H1 (cell line): ENCODE measurements around the gene CNIH3. TPM values are rescaled to one million over a fixed set of nuclear protein-coding genes. Genes with fewer than 3 reads are reported as not detected.

Experiments
- CTCF ChIA-PET: fragments of 300-600 bp; sonication (Branson Sonifier 250); formaldehyde crosslinking; loops from one replicate; lab custom pipeline; 2021; ENCODE audit not compliant: partially characterized antibody; lab: Charles Lee
- POLR2A ChIA-PET: fragments of 300-600 bp; sonication (Branson Sonifier 250); formaldehyde crosslinking; loops from one replicate; lab custom pipeline; 2021; ENCODE audit warnings: inconsistent platforms; ENCODE audit not compliant: partially characterized antibody; lab: Charles Lee
- DNase-seq, 2 experiments: peaks; one replicate each; pipeline versions ENCODE4 v3.0.0 to v3.0.0-alpha.2; 2010 to 2022; ENCODE audit warnings: low spot score in 2 of 2, low read depth in 1 of 2, mixed read lengths in 1 of 2
- FAIRE-seq: peaks from 2 replicates; lab custom pipeline; 2011; peaks lifted over from hg19 to GRCh38; lab: Jason Lieb, UNC
- H2AFZ ChIP-seq: 2 replicates; pipeline ENCODE4 v1.8.1; 2012; ENCODE audit warnings: low read length, inconsistent platforms
- H2AK5ac ChIP-seq: 2 replicates; pipeline ENCODE4 v1.6.1; 2013; ENCODE audit warnings: low read depth, low read length
- H2BK120ac ChIP-seq: replicated peaks from 2 replicates; pipeline ENCODE3; 2013; ENCODE audit warnings: low read depth, low read length, inconsistent platforms
- H2BK12ac ChIP-seq: 2 replicates; pipeline ENCODE4 v1.6.1; 2013; ENCODE audit warnings: low read depth, low read length
- H2BK15ac ChIP-seq: 2 replicates; pipeline ENCODE4 v1.6.1; 2013; ENCODE audit warnings: low read length
- H2BK20ac ChIP-seq: 2 replicates; pipeline ENCODE4 v1.6.1; 2013; ENCODE audit warnings: low read length
- H2BK5ac ChIP-seq: 2 replicates; pipeline ENCODE4 v1.6.1; 2013; ENCODE audit warnings: low read depth, low read length
- H3K14ac ChIP-seq: 2 replicates; pipeline ENCODE4 v1.6.1; 2013; ENCODE audit warnings: inconsistent platforms; ENCODE audit not compliant: insufficient read length
- H3K18ac ChIP-seq: 2 replicates; pipeline ENCODE4 v1.6.1; 2013; ENCODE audit warnings: low read length; ENCODE audit errors: extremely low read depth
- H3K23ac ChIP-seq: 2 replicates; pipeline ENCODE4 v1.6.1; 2013; ENCODE audit warnings: inconsistent platforms; ENCODE audit not compliant: insufficient read length
- H3K23me2 ChIP-seq: 2 replicates; pipeline ENCODE4 v1.6.1; 2013; ENCODE audit warnings: low read depth, low read length
- H3K27ac ChIP-seq: 2 replicates; pipeline ENCODE4 v1.6.1; 2011; ENCODE audit warnings: low read depth, low read length, inconsistent platforms
- H3K27me3 ChIP-seq, 4 experiments: replicated peaks in 1 of 4; 1 replicate in 1 of 4; 2 replicates in 3 of 4; pipeline versions ENCODE4 v1.6.1 to v1.8.1; 2011 to 2013; ENCODE audit warnings: low read length in 3 of 4, mild to moderate bottlenecking in 3 of 4, inconsistent platforms in 2 of 4, mixed read lengths in 2 of 4, moderate library complexity in 1 of 4; ENCODE audit not compliant: control insufficient read depth in 3 of 4, insufficient read depth in 3 of 4; ENCODE audit errors: extremely low read depth in 1 of 4
- H3K36me3 ChIP-seq, 4 experiments: 2 replicates each; pipeline versions ENCODE4 v1.6.1 to v1.8.1; 2011 to 2013; ENCODE audit warnings: mild to moderate bottlenecking in 4 of 4, low read length in 3 of 4, moderate library complexity in 2 of 4, control low read depth in 1 of 4, inconsistent platforms in 1 of 4; ENCODE audit not compliant: insufficient read depth in 4 of 4, control insufficient read depth in 2 of 4
- H3K4ac ChIP-seq: replicated peaks from 2 replicates; pipeline ENCODE3; 2013; ENCODE audit warnings: low read length, low read depth, mixed read lengths, inconsistent platforms; ENCODE audit not compliant: insufficient read length
- H3K4me1 ChIP-seq, 4 experiments: replicated peaks in 1 of 4; 1 replicate in 1 of 4; 2 replicates in 3 of 4; pipeline versions ENCODE4 v1.6.1 to v1.8.1; 2011 to 2013; ENCODE audit warnings: low read length in 3 of 4, inconsistent platforms in 2 of 4, mixed read lengths in 1 of 4; ENCODE audit not compliant: insufficient read depth in 4 of 4, control insufficient read depth in 3 of 4
- H3K4me2 ChIP-seq, 2 experiments: 2 replicates each; pipeline versions ENCODE4 v1.6.1 to v1.8.1; 2011 to 2013; ENCODE audit warnings: low read depth in 2 of 2, low read length in 2 of 2, control low read depth in 1 of 2, inconsistent platforms in 1 of 2, mild to moderate bottlenecking in 1 of 2; ENCODE audit not compliant: insufficient read depth in 1 of 2
- H3K4me3 ChIP-seq, 4 experiments: fragments of 200-600, 300-600 bp in 1 of 4; sonication (generic), shearing (Covaris generic), sonication (Bioruptor Twin) in 1 of 4; 2 replicates each; pipeline versions ENCODE4 v1.5.1 to v1.8.1; 2011 to 2016; ENCODE audit warnings: low read length in 4 of 4, low read depth in 3 of 4, control low read depth in 2 of 4, inconsistent platforms in 2 of 4, mild to moderate bottlenecking in 2 of 4, mixed read lengths in 1 of 4, moderate library complexity in 1 of 4; ENCODE audit not compliant: insufficient read depth in 2 of 4; ENCODE audit errors: extremely low read depth in 1 of 4
- H3K56ac ChIP-seq: replicated peaks from 2 replicates; pipeline ENCODE3; 2013; ENCODE audit warnings: low read depth, mild to moderate bottlenecking, mixed read lengths, low read length, inconsistent platforms; ENCODE audit not compliant: insufficient read length
- H3K79me1 ChIP-seq: 2 replicates; pipeline ENCODE4 v1.6.1; 2013; ENCODE audit warnings: low read depth, low read length, control low read depth
- H3K79me2 ChIP-seq, 2 experiments: 2 replicates each; pipeline versions ENCODE4 v1.6.1 to v1.8.1; 2012 to 2013; ENCODE audit warnings: low read length in 2 of 2, mild to moderate bottlenecking in 2 of 2, inconsistent platforms in 1 of 2; ENCODE audit not compliant: insufficient read depth in 2 of 2, control insufficient read depth in 1 of 2
- H3K9ac ChIP-seq, 4 experiments: replicated peaks in 1 of 4; 1 replicate in 1 of 4; 2 replicates in 3 of 4; pipeline versions ENCODE4 v1.6.1 to v1.8.1; 2011 to 2013; ENCODE audit warnings: low read depth in 3 of 4, low read length in 3 of 4, control low read depth in 2 of 4, mild to moderate bottlenecking in 2 of 4, moderate library complexity in 2 of 4, inconsistent platforms in 1 of 4; ENCODE audit errors: extremely low read depth in 1 of 4
- H3K9me3 ChIP-seq, 2 experiments: 2 replicates each; pipeline versions ENCODE4 v1.6.1 to v1.8.1; 2012 to 2013; ENCODE audit warnings: mild to moderate bottlenecking in 2 of 2, moderate library complexity in 2 of 2, control low read depth in 1 of 2, inconsistent platforms in 1 of 2, low read depth in 1 of 2, low read length in 1 of 2, mixed read lengths in 1 of 2; ENCODE audit not compliant: insufficient read depth in 2 of 2
- H4K20me1 ChIP-seq, 2 experiments: replicated peaks in 1 of 2; 2 replicates each; pipeline versions ENCODE3 to v1.8.1; 2011 to 2013; ENCODE audit warnings: inconsistent platforms in 2 of 2, low read length in 2 of 2, mild to moderate bottlenecking in 1 of 2; ENCODE audit not compliant: insufficient read depth in 2 of 2, control insufficient read depth in 1 of 2
- H4K5ac ChIP-seq: 2 replicates; pipeline ENCODE4 v1.6.1; 2013; ENCODE audit warnings: low read length, low read depth, mixed read lengths, inconsistent platforms; ENCODE audit not compliant: insufficient read length
- H4K8ac ChIP-seq: 2 replicates; pipeline ENCODE4 v1.8.0; 2013; ENCODE audit warnings: mild to moderate bottlenecking, moderate library complexity, low read length, inconsistent platforms; ENCODE audit not compliant: insufficient read depth; ENCODE audit errors: extremely low read depth
- H4K91ac ChIP-seq: replicated peaks from 2 replicates; pipeline ENCODE3; 2013; ENCODE audit warnings: low read length, mixed read lengths, inconsistent platforms; ENCODE audit not compliant: insufficient read length
- RFX5 ChIP-seq: IDR thresholded peaks from 2 replicates; pipeline ENCODE4 v1.6.1; 2011; ENCODE audit warnings: low read depth, low read length, improper control_type of control experiment, borderline replicate concordance
- TEAD4 ChIP-seq: IDR thresholded peaks from 2 replicates; pipeline ENCODE4 v1.6.1; 2012; ENCODE audit warnings: low read depth, low read length, inconsistent platforms, mixed read lengths
- WGBS, 2 experiments: shearing (Covaris generic) in 1 of 2; methylation state at CpG; one replicate each; pipeline versions ENCODE4 v1.1.6 to v1.1.7; 2013 to 2015; ENCODE audit warnings: low lambda C conversion rate in 2 of 2, mixed read lengths in 2 of 2, inconsistent platforms in 1 of 2, low coverage in 1 of 2, missing lambda C conversion rate in 1 of 2; ENCODE audit not compliant: insufficient replicate concordance in 2 of 2, insufficient coverage in 1 of 2, insufficient read length in 1 of 2; ENCODE audit errors: extremely low coverage in 1 of 2, missing lambda C conversion rate in 1 of 2; 5-methylcytosine and 5-hydroxymethylcytosine counted together
- polyA plus RNA-seq, 7 experiments: library from polyadenylated mRNA; depleted of rRNA in 3 of 7; stranded (reverse) in 5 of 7; unstranded in 2 of 7; fragments of >200 nt in 5 of 7; fragments of 200-250 nt in 2 of 7; gene quantifications; 1 replicate in 5 of 7; 2 replicates in 1 of 7; 4 replicates in 1 of 7; pipeline versions ENCODE4 v1.2.1 to v1.2.3, GENCODE V29; 2011 to 2013; ENCODE audit warnings: missing spikeins in 2 of 7, mixed read lengths in 2 of 7
- total RNA-seq: library from RNA; stranded (reverse); fragmentation: NEBNext Ultra II Directional; extraction: Animal tissue kit (Norgen Biotek cat#: 25700); gene quantifications from 2 replicates; pipeline ENCODE4 v1.2.1, GENCODE V29; 2021

Gene CNIH3
- total and polyA plus RNA-seq, 2 of the 8 experiments (the other 6 are each of a cell fraction or from before 2014, with no cell fraction given), result 3.7 to 5.6 TPM

DNA sequence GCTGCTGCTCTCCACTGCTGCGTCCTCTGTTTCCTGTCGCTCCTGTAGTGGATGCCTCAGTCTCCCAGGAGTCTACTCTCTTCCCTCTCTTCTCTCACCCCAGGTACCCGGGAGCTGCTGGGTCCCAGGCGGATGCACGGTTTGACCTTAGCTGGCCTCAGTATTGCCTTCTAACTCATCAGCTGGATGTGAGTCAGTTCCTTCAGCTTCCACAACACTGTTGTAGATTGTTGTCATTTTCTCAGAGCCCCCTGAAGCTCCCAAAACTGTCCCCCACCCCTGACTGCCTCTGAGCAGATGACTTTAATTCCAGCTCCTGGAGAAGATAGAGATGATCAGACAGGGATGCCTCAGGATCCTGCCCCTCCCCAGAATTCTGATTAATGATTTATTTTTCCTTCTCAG, 7.2 kb downstream of the CNIH3 start:
- POLR2A ChIA-PET, result interaction anchor here (1.2 kb wide), 1 partner anchor 14 kb away, joined by 3 read pairs; no protein-coding TSS in a partner anchor
- Histone ChIP-seq H4K20me1 (no peaks in the 10 kb centered on the region), H3K4me2 (no peak overlapping the region), H4K8ac (no peak overlapping the region), H2BK20ac (no peak overlapping the region), H3K9me3 (peaks cover 3 to 4% of the 10 kb centered on the region in 2 experiments; a peak in 3 of 4 replicates), H2AFZ (no peak overlapping the region), H3K79me2 (no peaks in the 10 kb centered on the region), H3K4me3 (no peak overlapping the region), H3K27ac (no peak overlapping the region), H3K14ac (no peak overlapping the region), H2AK5ac (no peak overlapping the region), H2BK120ac (no peak overlapping the region), H3K4me1 (no peaks in the 10 kb centered on the region), H3K4ac (no peak overlapping the region), H2BK15ac (no peak overlapping the region), H3K18ac (no peak overlapping the region), H3K36me3 (no peaks in the 10 kb centered on the region), H3K23me2 (no peaks in the 10 kb centered on the region), H3K23ac (no peak overlapping the region), H2BK5ac (no peak overlapping the region), H4K5ac (no peak overlapping the region), H3K56ac (no peak overlapping the region), H3K9ac (no peak overlapping the region), H4K91ac (no peak overlapping the region), H3K27me3 (peaks cover 8 to 21% (median 14%) of the 10 kb centered on the region in 4 experiments), H3K79me1 (0 out of 2 replicates have a peak, but pooled peaks cover 2% of the 10 kb centered on the region), H2BK12ac (no peak overlapping the region)
- WGBS, 2 experiments, result 96% methylated on average over 5 of the region's 5 CpGs; no CpG with 5 or more reads in 1 of the 2 experiments
- TF ChIP-seq RFX5, result no peak
- TF ChIP-seq TEAD4, result no peak
- CTCF ChIA-PET, result interaction anchor here (0.6 to 5.2 kb wide), 9 partner anchors 17 to 299 kb away, joined by 3 to 23 read pairs (median 4); no protein-coding TSS in a partner anchor
- FAIRE-seq, result no peak
- no peak for DNase-seq
